ENCODE measurements around the gene MRPL20. TPM values are rescaled to one million over a fixed set of nuclear protein-coding genes. Genes with fewer than 3 reads are reported as not detected.

MRPL20 gene
- total RNA-seq, 1 donor, result 50.6 TPM

Other genes starting within 250 kb of the MRPL20 start
- gene TTLL10, start 233.4 kb downstream of the MRPL20 start, total RNA-seq, result 4.3 TPM
- gene TNFRSF18, start 200.7 kb downstream of the MRPL20 start, total RNA-seq, result 4.3 TPM
- gene TNFRSF4, start 193.1 kb downstream of the MRPL20 start, total RNA-seq, result 4.3 TPM
- 67.1 TPM for gene SDF4, start 175.3 kb downstream of the MRPL20 start, total RNA-seq
- gene B3GALT6, start 175.1 kb downstream of the MRPL20 start, total RNA-seq, result 38.5 TPM
- 0.27 TPM for gene C1QTNF12, start 160.6 kb downstream of the MRPL20 start, total RNA-seq
- gene UBE2J2, start 133.4 kb downstream of the MRPL20 start, total RNA-seq, result 51.4 TPM
- gene SCNN1D, start 126.9 kb downstream of the MRPL20 start, total RNA-seq, result 4.8 TPM
- 41.2 TPM for gene ACAP3, start 99.4 kb downstream of the MRPL20 start, total RNA-seq
- gene PUSL1, start 98.7 kb downstream of the MRPL20 start, total RNA-seq, result 19.4 TPM
- gene INTS11, start 82.6 kb downstream of the MRPL20 start, total RNA-seq, result 150 TPM
- 26.7 TPM for gene CPTP, start 82.5 kb downstream of the MRPL20 start, total RNA-seq
- 0.54 TPM for gene TAS1R3, start 76.0 kb downstream of the MRPL20 start, total RNA-seq
- gene DVL1, start 57.9 kb downstream of the MRPL20 start, total RNA-seq, result 52.5 TPM
- not detected for gene MXRA8, start 48.7 kb downstream of the MRPL20 start, total RNA-seq
- gene AURKAIP1, start 32.1 kb downstream of the MRPL20 start, total RNA-seq, result 30.2 TPM
- gene CCNL2, start 8.0 kb downstream of the MRPL20 start, total RNA-seq, result 96.4 TPM
- 0.54 TPM for gene ANKRD65, start 14.0 kb upstream of the MRPL20 start, total RNA-seq
- 4.8 TPM for gene VWA1, start 28.4 kb upstream of the MRPL20 start, total RNA-seq
- 1.3 TPM for gene ATAD3C, start 42.4 kb upstream of the MRPL20 start, total RNA-seq
- gene ATAD3B, start 64.5 kb upstream of the MRPL20 start, total RNA-seq, result 15.1 TPM
- 28.8 TPM for gene ATAD3A, start 104.9 kb upstream of the MRPL20 start, total RNA-seq
- gene TMEM240, start 133.3 kb upstream of the MRPL20 start, total RNA-seq, result 1.1 TPM
- gene SSU72, start 167.6 kb upstream of the MRPL20 start, total RNA-seq, result 54.7 TPM
- gene FNDC10, start 192.8 kb upstream of the MRPL20 start, total RNA-seq, result 3.5 TPM
- gene MIB2, start 208.2 kb upstream of the MRPL20 start, total RNA-seq, result 56.8 TPM
- 1.6 TPM for gene MMP23B, start 224.9 kb upstream of the MRPL20 start, total RNA-seq